Esophagus muscularis mucosa (tissue), 4 donors: ENCODE data around the gene STRN.

Experiments
- EP300 ChIP-seq: sonication (generic); formaldehyde crosslinking; IDR thresholded peaks from one replicate; pipeline ENCODE4 v1.6.1; 2017; ENCODE audit warnings: antibody characterized with exemption
- POLR2A ChIP-seq: fragments of 450-650 bp; IDR thresholded peaks from one replicate; pipeline ENCODE4 v1.6.1; 2017; ENCODE audit warnings: antibody characterized with exemption, moderate library complexity, mild to moderate bottlenecking, low read depth
- TF ChIP-seq, protein P1 (sequence below), 3 experiments: fragments of 200-600 bp in 2 of 3; fragments of 450-650 bp in 1 of 3; sonication (generic) in 2 of 3; IDR thresholded peaks; one replicate each; pipeline ENCODE4 v1.5.1; 2017 to 2019; ENCODE audit warnings: antibody characterized with exemption in 3 of 3, mild to moderate bottlenecking in 2 of 3, moderate library complexity in 1 of 3

DNA sequence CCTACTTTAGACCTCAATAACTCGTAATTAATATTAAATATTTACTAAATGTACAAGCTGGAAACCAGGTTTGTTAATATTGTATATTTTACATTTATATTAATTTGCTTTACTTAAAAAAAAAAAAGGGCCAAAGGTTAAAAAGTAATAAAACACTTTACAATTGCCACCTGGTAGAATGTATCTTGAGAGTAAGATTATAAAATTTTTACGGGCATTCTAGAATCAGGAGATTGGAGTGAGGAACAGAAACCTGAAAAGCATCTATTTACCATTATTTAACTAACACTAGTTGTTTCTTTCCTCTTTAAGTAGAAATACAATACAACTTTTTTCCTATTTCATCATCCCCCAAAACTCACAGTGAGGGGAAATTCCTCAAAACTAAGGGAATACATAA is 15.6 kb upstream of the STRN start:
- TF ChIP-seq POLR2A (no peak), EP300 (no peak)
- TF ChIP-seq, protein P1, sequence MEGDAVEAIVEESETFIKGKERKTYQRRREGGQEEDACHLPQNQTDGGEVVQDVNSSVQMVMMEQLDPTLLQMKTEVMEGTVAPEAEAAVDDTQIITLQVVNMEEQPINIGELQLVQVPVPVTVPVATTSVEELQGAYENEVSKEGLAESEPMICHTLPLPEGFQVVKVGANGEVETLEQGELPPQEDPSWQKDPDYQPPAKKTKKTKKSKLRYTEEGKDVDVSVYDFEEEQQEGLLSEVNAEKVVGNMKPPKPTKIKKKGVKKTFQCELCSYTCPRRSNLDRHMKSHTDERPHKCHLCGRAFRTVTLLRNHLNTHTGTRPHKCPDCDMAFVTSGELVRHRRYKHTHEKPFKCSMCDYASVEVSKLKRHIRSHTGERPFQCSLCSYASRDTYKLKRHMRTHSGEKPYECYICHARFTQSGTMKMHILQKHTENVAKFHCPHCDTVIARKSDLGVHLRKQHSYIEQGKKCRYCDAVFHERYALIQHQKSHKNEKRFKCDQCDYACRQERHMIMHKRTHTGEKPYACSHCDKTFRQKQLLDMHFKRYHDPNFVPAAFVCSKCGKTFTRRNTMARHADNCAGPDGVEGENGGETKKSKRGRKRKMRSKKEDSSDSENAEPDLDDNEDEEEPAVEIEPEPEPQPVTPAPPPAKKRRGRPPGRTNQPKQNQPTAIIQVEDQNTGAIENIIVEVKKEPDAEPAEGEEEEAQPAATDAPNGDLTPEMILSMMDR (IDR thresholded peaks at IDR 0.05): no peak
